A673 (cell line): Measurements from ENCODE around the gene RPS6KA1.

Experiments
- CTCF ChIP-seq: fragments of 300-800, 200-600 bp; sonication (generic); conservative IDR thresholded peaks from 2 replicates; pipeline ENCODE4 v1.5.1; 2017; ENCODE audit warnings: low read depth, mild to moderate bottlenecking, antibody characterized with exemption, low read length, moderate library complexity, mixed read lengths
- EZH2 ChIP-seq: fragments of 200-600 bp; sonication (generic); IDR thresholded peaks from 2 replicates; pipeline ENCODE4 v1.6.1; 2017; ENCODE audit warnings: borderline replicate concordance, low read depth, mild to moderate bottlenecking, mixed read lengths, antibody characterized with exemption, low read length; ENCODE audit not compliant: poor library complexity, severe bottlenecking

DNA sequence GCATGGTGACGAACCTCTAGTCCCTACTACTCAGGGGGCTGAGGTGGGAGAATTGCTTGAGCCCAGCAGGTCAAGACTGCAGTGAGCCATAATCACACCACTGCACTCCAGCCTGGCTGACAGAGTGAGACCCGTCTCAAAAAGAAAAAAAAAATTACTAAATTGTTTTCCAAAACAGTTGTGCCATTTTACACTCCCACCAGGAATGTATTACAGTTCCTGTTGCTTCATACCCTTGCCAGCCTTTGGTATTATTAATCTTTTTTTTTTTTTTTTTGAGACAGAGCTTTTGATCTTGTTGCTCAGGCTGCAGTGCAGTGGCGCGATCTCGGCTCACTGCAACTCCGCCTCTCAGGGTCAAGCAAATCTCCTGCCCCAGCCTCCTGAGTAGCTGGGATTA lies 55.9 kb downstream of the RPS6KA1 start:
- TF ChIP-seq CTCF (no peak), EZH2 (no peak)
